ENCODE measurements around the gene MBOAT2.
"Not testable (repeated sequence)": the region's sequence is repeated elsewhere in the genome, so short reads cannot be mapped to it uniquely, and the experiment has no call there.

The MBOAT2 gene

GRCh38 chr2:8939486-8940114, 63.9 kb downstream of the MBOAT2 start:
- DNase-seq, result no peak

GRCh38 chr2:8938384-8938783, 65.1 kb downstream of the MBOAT2 start:
- no peak for DNase-seq

GRCh38 chr2:8935982-8936381, 67.5 kb downstream of the MBOAT2 start:
- DNase-seq, result no peak

- no peak for DNase-seq
Measured at GRCh38 chr2:8934338-8934737, 69.1 kb downstream of the MBOAT2 start.

- DNase-seq, result no peak
Measured at GRCh38 chr2:8932702-8933101, 70.8 kb downstream of the MBOAT2 start.

- DNase-seq, result not testable (repeated sequence)
Measured at GRCh38 chr2:8930185-8930584, 73.3 kb downstream of the MBOAT2 start.

GRCh38 chr2:8929128-8929527, 74.4 kb downstream of the MBOAT2 start:
- no peak for DNase-seq

GRCh38 chr2:8927510-8928455, 75.7 kb downstream of the MBOAT2 start:
- DNase-seq, result no peak

GRCh38 chr2:8926356-8926755, 77.1 kb downstream of the MBOAT2 start:
- no peak for DNase-seq

- DNase-seq, result no peak
Measured at GRCh38 chr2:8925411-8925810, 78.1 kb downstream of the MBOAT2 start.

GRCh38 chr2:8923183-8923582, 80.3 kb downstream of the MBOAT2 start:
- DNase-seq, result no peak

GRCh38 chr2:8922431-8922830, 81.1 kb downstream of the MBOAT2 start:
- DNase-seq, result no peak

GRCh38 chr2:8918412-8918811, 85.1 kb downstream of the MBOAT2 start:
- DNase-seq, result no peak

GRCh38 chr2:8915941-8916340, 87.5 kb downstream of the MBOAT2 start:
- DNase-seq, result no peak

- DNase-seq, result not testable (repeated sequence)
Measured at GRCh38 chr2:8913767-8914166, 89.7 kb downstream of the MBOAT2 start.

- no peak for DNase-seq
Measured at GRCh38 chr2:8907764-8908288, 95.7 kb downstream of the MBOAT2 start.

- DNase-seq, result not testable (repeated sequence)
Measured at GRCh38 chr2:8903924-8904323, 99.6 kb downstream of the MBOAT2 start.

- not testable (repeated sequence) for DNase-seq
Measured at GRCh38 chr2:8902757-8903156, 100.7 kb downstream of the MBOAT2 start.

GRCh38 chr2:8897206-8897605, 106.3 kb downstream of the MBOAT2 start:
- DNase-seq, result not testable (repeated sequence)

GRCh38 chr2:8896671-8897070, 106.8 kb downstream of the MBOAT2 start:
- not testable (repeated sequence) for DNase-seq

GRCh38 chr2:8895087-8895912, 108.2 kb downstream of the MBOAT2 start:
- DNase-seq, result not testable (repeated sequence)

GRCh38 chr2:8893978-8894820, 109.3 kb downstream of the MBOAT2 start:
- DNase-seq, result no peak
